Activated CD4-positive, alpha-beta T cell treated with anti-CD3 and anti-CD28 coated beads for 36 hours (primary cell): ENCODE measurements around the gene TSPOAP1. TPM values are rescaled to one million over a fixed set of nuclear protein-coding genes. Genes with fewer than 3 reads are reported as not detected.

Experiments
- microRNA-seq: library from miRNA; unstranded; fragments of <30 nt; microRNA quantifications from one replicate; pipeline ENCODE4 v1.2.0, GENCODE V29; 2021; ENCODE audit warnings: borderline replicate concordance
- total RNA-seq, 2 experiments: library from RNA; stranded (reverse); gene quantifications; one replicate each; pipeline ENCODE4 v1.2.3, GENCODE V29; 2021

TSPOAP1 gene
- total RNA-seq, 2 experiments from 2014 or later = 11.8 to 12.4 TPM

Small RNAs within 50 kb of the gene (microRNA-seq; reads per million reads assigned to microRNA genes)
- gene MIR4736 = not detected

Other genes with a start within 250 kb of the TSPOAP1 start
- 10 to 100 TPM; 21.3 to 28.3 TPM for gene DYNLL2, start 245.4 kb downstream of the TSPOAP1 start, total RNA-seq
- gene OR4D1, start 180.4 kb downstream of the TSPOAP1 start, total RNA-seq = under 1 TPM; 0.16 to 0.27 TPM
- gene OR4D2, start 161.8 kb downstream of the TSPOAP1 start, total RNA-seq = not detected
- gene EPX, start 136.1 kb downstream of the TSPOAP1 start, total RNA-seq = not detected
- gene MKS1, start 109.5 kb downstream of the TSPOAP1 start, total RNA-seq = 10 to 100 TPM; 20.4 to 22.5 TPM
- gene LPO, start 90.2 kb downstream of the TSPOAP1 start, total RNA-seq = under 1 TPM in 1 of 2 experiments, not detected in 1; 0.14 TPM
- under 1 TPM in 1 of 2 experiments, not detected in 1; 0.07 TPM for gene MPO, start 47.9 kb downstream of the TSPOAP1 start, total RNA-seq
- gene SUPT4H1, start 23.4 kb upstream of the TSPOAP1 start, total RNA-seq = 100 to 1,000 TPM; 106 to 129 TPM
- gene RNF43, start 88.7 kb upstream of the TSPOAP1 start, total RNA-seq = 1 to 10 TPM in 1 of 2 experiments, under 1 TPM in 1; 0.71 to 1.0 TPM
- 1 to 10 TPM; 2.6 to 3.1 TPM for gene HSF5, start 159.6 kb upstream of the TSPOAP1 start, total RNA-seq
- 10 to 100 TPM; 69.2 to 77.9 TPM for gene MTMR4, start 185.8 kb upstream of the TSPOAP1 start, total RNA-seq